Measurements from ENCODE around the gene SLC22A23.
A peak's percentile ranks its signal among the peaks of the same experiment; 100 is the strongest.

SLC22A23 gene

GRCh38 chr6:3352678-3353077 is 104.2 kb downstream of the SLC22A23 start:
- peak overlapping the region; percentile 95 for H3K27ac ChIP-seq
- no peak for TF ChIP-seq CTCF (conservative IDR thresholded peaks at IDR 0.05)

- TF ChIP-seq CTCF (conservative IDR thresholded peaks at IDR 0.05) = no peak
These were observed 104.9 kb downstream of the SLC22A23 start for GRCh38 chr6:3351829-3352524.

GRCh38 chr6:3351105-3351676 is 105.7 kb downstream of the SLC22A23 start:
- peak overlapping the region; percentile 95 for H3K27ac ChIP-seq
- TF ChIP-seq CTCF (conservative IDR thresholded peaks at IDR 0.05) = no peak

More at GRCh38 chr6:3351829-3352524, 104.9 kb downstream of the SLC22A23 start:
- peak overlapping the region; percentile 95 for H3K27ac ChIP-seq

- no peak for TF ChIP-seq CTCF (conservative IDR thresholded peaks at IDR 0.05)
- peak overlapping the region; percentile 95 for H3K27ac ChIP-seq
These were observed 106.5 kb downstream of the SLC22A23 start for GRCh38 chr6:3350252-3350796.

GRCh38 chr6:3349388-3350251 is 107.2 kb downstream of the SLC22A23 start:
- H3K27ac ChIP-seq = peak overlapping the region; percentile 95
- TF ChIP-seq CTCF (conservative IDR thresholded peaks at IDR 0.05) = no peak

GRCh38 chr6:3348821-3349220 is 108.0 kb downstream of the SLC22A23 start:
- no peak overlapping the region for H3K27ac ChIP-seq
- no peak for TF ChIP-seq CTCF (conservative IDR thresholded peaks at IDR 0.05)

GRCh38 chr6:3347826-3348225 is 109.0 kb downstream of the SLC22A23 start:
- H3K27ac ChIP-seq = no peak overlapping the region
- TF ChIP-seq CTCF (conservative IDR thresholded peaks at IDR 0.05) = no peak
